Measurements from ENCODE around the gene SYVN1.

Gene SYVN1

GRCh38 chr11:65087827-65088226 lies 46.5 kb downstream of the SYVN1 start:
- no peak for DNase-seq (ENCODE audit: low spot score)

GRCh38 chr11:65087216-65087615 lies 47.1 kb downstream of the SYVN1 start:
- no peak for DNase-seq (ENCODE audit: low spot score)

GRCh38 chr11:65086809-65087208 lies 47.5 kb downstream of the SYVN1 start:
- no peak for DNase-seq (ENCODE audit: low spot score)

GRCh38 chr11:65085446-65085845 lies 48.9 kb downstream of the SYVN1 start:
- no peak for DNase-seq (ENCODE audit: low spot score)

GRCh38 chr11:65084598-65085375 lies 49.5 kb downstream of the SYVN1 start:
- no peak for DNase-seq (ENCODE audit: low spot score)

GRCh38 chr11:65083834-65084597 lies 50.3 kb downstream of the SYVN1 start, which contains the start of the genes CDCA5 and ZFPL1:
TSS of gene CDCA5 (minus strand) at chr11:65084040. CDS start at chr11:65083978, 62 bp downstream.
TSS of gene ZFPL1 (plus strand) at chr11:65084222. CDS start at chr11:65084699, 477 bp downstream.
- DNase-seq (ENCODE audit: low spot score): peak; percentile 97

- no peak for DNase-seq (ENCODE audit: low spot score)
Measured at GRCh38 chr11:65083134-65083833, 51.0 kb downstream of the SYVN1 start.

GRCh38 chr11:65078786-65079342 lies 55.5 kb downstream of the SYVN1 start:
- no peak for DNase-seq (ENCODE audit: low spot score)

GRCh38 chr11:65078151-65078550 lies 56.2 kb downstream of the SYVN1 start:
- DNase-seq (ENCODE audit: low spot score): peak; percentile 43

GRCh38 chr11:65077451-65077850 lies 56.9 kb downstream of the SYVN1 start:
- DNase-seq (ENCODE audit: low spot score): no peak
